GM12891 (cell line): ENCODE measurements around the gene RAD18.

ENCODE experiments used
- DNase-seq: peaks from one replicate; pipeline ENCODE4 v3.0.0; 2011; ENCODE audit warnings: low spot score; ENCODE audit not compliant: insufficient read length
- FAIRE-seq: peaks from 2 replicates; lab custom pipeline; 2011; peaks lifted over from hg19 to GRCh38; lab: Jason Lieb, UNC
- PAX5 ChIP-seq: IDR thresholded peaks from 2 replicates; pipeline ENCODE4 v1.6.1; 2011; ENCODE audit warnings: low read length, moderate library complexity, mild to moderate bottlenecking; ENCODE audit not compliant: insufficient read depth, severe bottlenecking
- POLR2A ChIP-seq: IDR thresholded peaks from 2 replicates; pipeline ENCODE4 v1.6.1; 2011; ENCODE audit warnings: low read depth, low read length, control low read depth
- POLR2AphosphoS5 ChIP-seq: IDR thresholded peaks from 2 replicates; pipeline ENCODE4 v1.6.1; 2011; ENCODE audit warnings: low read depth, low read length, control low read depth
- POU2F2 ChIP-seq: IDR thresholded peaks from 2 replicates; pipeline ENCODE4 v1.6.1; 2011; ENCODE audit warnings: low read depth, mild to moderate bottlenecking, control low read depth, low read length, moderate library complexity
- SPI1 ChIP-seq: IDR thresholded peaks from 2 replicates; pipeline ENCODE4 v1.6.1; 2011; ENCODE audit warnings: low read depth, low read length, control low read depth
- TAF1 ChIP-seq: IDR thresholded peaks from 2 replicates; pipeline ENCODE4 v1.6.1; 2011; ENCODE audit warnings: low read depth, low read length, control low read depth

RAD18 gene

GRCh38 chr3:8942746-8943488 lies 20.4 kb downstream of the RAD18 start:
- FAIRE-seq: no peak
- TF ChIP-seq POLR2A (no peak), SPI1 (no peak), POU2F2 (no peak), TAF1 (no peak), POLR2AphosphoS5 (no peak), PAX5 (no peak)
- DNase-seq: no peak

- no peak for TF ChIP-seq PAX5
- TF ChIP-seq POU2F2: no peak
- TF ChIP-seq TAF1: no peak
- TF ChIP-seq POLR2AphosphoS5: no peak
- no peak for TF ChIP-seq SPI1
- no peak for TF ChIP-seq POLR2A
- DNase-seq (no peak), FAIRE-seq (no peak)
These were observed 21.2 kb downstream of the RAD18 start for GRCh38 chr3:8942115-8942514.

GRCh38 chr3:8938021-8938420 lies 25.3 kb downstream of the RAD18 start:
- FAIRE-seq (no peak), DNase-seq (no peak)
- TF ChIP-seq POLR2AphosphoS5 (no peak), TAF1 (no peak), POLR2A (no peak), POU2F2 (no peak)

DNA sequence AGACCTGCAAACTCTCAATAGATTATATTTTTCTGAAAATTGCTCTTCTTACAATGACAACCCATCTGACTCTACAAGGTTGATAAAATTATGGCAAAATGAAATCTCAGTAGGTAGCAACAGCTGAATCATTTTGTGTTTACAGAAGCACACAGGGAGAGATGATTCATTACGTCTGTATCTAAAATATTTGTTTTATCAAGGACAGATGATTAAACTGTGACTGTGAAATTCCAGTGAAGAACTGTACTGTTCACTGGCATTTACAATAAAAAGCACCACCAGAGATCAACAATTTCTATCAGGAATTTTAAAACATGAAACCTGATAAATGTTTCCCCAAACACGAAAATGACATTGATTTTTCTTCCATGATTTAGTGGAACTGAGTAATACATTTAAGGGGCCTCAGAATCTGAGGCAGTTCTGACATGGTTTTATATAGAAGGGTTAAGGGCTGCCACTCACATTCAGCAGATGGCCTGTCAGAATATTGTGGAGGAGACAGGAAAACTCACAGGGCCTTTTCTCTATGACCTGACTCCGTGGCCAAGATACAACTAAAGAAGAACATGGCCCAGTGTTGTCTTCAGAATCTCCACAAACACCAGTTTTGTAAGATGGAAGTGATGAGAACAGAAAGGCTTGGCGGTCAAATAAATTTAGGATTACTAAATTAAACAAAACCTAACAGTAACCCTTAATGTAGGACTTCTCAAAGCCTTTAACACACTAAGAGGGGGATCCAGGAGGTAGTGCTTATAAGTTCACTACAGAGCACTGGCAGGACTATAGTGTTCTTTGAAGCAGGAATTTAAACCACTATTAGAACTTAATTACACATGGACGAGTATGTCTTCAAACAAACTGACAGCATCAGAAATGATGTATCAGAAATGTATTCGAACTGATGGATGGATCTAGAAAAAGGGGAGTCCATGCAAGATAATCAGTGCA lies 25.9 kb downstream of the RAD18 start:
- no peak for FAIRE-seq
- TF ChIP-seq POU2F2 (no peak), POLR2AphosphoS5 (no peak), POLR2A (no peak), TAF1 (no peak), SPI1 (no peak), PAX5 (no peak)
- DNase-seq: no peak

DNA sequence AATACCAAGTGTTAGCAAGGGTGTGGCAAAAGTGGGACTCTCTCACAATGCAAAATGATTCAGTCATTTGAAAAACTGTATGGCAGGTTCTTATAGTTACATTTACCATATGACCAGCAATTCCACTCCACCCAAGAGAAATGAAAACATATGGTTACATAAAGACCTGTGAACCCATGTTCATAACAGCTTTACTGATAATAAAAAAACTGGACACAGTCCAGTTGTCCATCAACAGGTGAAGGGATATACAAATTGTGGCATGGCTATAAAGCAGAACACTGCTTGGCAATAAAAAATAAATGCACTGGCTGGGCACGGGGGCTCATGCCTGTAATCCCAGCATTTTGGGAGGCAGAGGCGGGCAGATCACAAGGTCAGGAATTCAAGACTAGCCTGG lies 30.8 kb downstream of the RAD18 start:
- TF ChIP-seq POLR2A (no peak), POU2F2 (no peak), TAF1 (no peak), POLR2AphosphoS5 (no peak), SPI1 (no peak), PAX5 (no peak)
- FAIRE-seq: no peak

DNA sequence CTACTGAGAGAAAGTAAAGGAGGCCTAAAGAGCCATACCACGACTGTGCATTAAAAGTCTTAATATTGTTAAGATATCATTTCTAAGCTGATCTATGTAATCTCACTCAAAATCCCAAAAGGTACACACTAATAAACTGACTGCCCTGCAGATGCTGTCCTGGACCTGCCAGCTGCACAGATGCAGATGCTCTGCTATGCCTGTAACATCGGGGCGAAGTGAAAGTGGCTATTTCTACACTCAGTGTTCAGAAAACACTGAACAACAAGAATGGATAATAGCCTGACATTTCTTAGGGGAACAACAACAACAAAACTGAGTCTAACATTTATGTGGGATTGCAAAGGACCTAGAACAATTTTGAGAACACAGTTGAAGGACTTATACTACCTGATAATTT lies 31.9 kb downstream of the RAD18 start:
- FAIRE-seq (peak; percentile 55), DNase-seq (no peak)
- no peak for TF ChIP-seq POLR2A

More for the DNA sequence above, 30.8 kb downstream of the RAD18 start:
- no peak for DNase-seq

- TF ChIP-seq POLR2AphosphoS5 (no peak), SPI1 (no peak)
- FAIRE-seq (no peak), DNase-seq (no peak)
These were observed 33.4 kb downstream of the RAD18 start for GRCh38 chr3:8929860-8930259.

- TF ChIP-seq POLR2A: no peak
- TF ChIP-seq POU2F2: no peak
- no peak for TF ChIP-seq SPI1
- TF ChIP-seq PAX5: no peak
- TF ChIP-seq POLR2AphosphoS5: no peak
- no peak for TF ChIP-seq TAF1
- no peak for DNase-seq
- no peak for FAIRE-seq
These were observed 48.8 kb downstream of the RAD18 start for GRCh38 chr3:8914491-8914890.

- DNase-seq (no peak), FAIRE-seq (no peak)
- TF ChIP-seq PAX5: no peak
- no peak for TF ChIP-seq SPI1
- TF ChIP-seq POLR2A: no peak
- no peak for TF ChIP-seq POU2F2
- no peak for TF ChIP-seq POLR2AphosphoS5
- TF ChIP-seq TAF1: no peak
These were observed 51.5 kb downstream of the RAD18 start for GRCh38 chr3:8911781-8912180.
